ENCODE data around the gene STK32B.
"Not testable (repeated sequence)": the region's sequence is repeated elsewhere in the genome, so short reads cannot be mapped to it uniquely, and the experiment has no call there.

Gene STK32B

GRCh38 chr4:5277079-5277478 lies 225.8 kb downstream of the STK32B start:
- DNase-seq: no peak

GRCh38 chr4:5278213-5278612 lies 226.9 kb downstream of the STK32B start:
- DNase-seq: no peak

DNA sequence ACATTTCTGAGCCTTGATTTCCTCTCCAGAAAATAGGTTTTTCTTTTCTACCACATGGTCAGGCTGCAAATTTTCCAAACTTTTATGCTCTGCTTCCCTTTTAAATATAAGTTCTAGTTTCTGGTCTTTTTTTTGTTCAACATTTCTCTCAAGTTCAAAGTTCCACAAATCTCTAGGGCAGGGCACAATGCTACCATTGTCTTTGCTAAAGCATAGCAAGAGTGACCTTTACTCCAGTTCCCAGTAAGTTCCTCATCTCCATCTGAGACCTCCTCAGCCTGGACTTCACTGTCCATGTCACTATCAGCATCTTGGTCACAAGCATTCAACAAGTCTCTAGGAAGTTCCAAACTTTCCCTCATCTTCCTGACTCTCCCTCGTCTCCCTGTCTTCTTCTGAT lies 228.8 kb downstream of the STK32B start:
- DNase-seq: not testable (repeated sequence)

DNA sequence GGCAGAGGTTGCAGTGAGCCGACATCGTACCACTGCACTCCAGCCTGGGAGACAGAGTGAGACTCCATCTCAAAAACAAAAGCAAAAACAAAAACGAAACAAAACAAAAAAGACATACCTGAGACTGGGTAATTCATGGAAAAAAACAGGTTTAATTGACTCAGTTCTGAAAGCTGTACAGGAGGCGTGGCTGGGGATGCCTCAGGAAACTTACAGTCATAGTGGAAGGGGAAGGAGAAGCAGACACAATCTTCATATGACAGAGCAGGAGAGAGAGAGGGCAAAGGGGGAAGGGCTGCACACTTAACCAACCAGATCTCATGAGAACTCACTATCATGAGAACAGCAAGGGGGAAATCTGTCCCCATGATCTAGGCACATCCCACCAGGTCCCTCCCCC lies 229.5 kb downstream of the STK32B start:
- no peak for DNase-seq

DNA sequence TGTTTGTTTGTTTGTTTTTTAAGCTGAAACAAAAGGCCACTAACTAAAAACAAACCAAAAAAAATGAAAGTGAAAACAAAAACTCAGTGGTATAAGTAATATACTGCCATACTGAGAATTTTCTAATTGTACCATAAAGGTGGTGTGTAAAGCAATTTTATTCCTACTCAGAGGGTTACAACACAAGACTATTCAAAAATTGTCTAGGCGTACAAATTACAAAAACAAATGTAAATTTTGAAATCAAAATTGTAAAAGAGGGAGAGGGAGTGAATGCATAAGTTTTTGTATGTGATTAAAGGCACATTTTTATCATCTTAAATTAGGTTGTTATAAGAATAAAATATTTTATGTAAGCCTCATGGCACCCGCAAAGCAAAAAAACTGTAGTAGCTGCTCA lies 232.6 kb downstream of the STK32B start:
- DNase-seq: no peak

GRCh38 chr4:5284517-5284916 lies 233.2 kb downstream of the STK32B start:
- DNase-seq: no peak

DNA sequence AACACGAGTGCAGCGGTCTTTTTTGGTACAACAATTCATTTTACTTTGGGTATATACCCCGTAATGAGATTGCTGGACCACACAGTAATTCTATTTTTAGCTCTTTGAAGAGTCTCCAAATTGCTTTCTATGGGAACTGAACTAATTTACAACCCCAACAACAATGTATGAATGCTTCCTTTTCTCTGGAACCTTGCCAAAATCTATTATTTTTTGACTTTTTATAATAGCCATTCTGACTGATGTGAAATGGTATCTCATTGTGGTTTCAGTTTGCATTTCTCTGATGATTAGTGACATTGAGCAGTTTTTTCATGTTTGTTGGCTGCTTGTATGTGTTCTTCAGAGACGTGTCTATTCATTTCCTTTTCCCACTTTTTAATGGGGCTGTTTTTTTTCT lies 240.8 kb downstream of the STK32B start:
- no peak for DNase-seq

DNA sequence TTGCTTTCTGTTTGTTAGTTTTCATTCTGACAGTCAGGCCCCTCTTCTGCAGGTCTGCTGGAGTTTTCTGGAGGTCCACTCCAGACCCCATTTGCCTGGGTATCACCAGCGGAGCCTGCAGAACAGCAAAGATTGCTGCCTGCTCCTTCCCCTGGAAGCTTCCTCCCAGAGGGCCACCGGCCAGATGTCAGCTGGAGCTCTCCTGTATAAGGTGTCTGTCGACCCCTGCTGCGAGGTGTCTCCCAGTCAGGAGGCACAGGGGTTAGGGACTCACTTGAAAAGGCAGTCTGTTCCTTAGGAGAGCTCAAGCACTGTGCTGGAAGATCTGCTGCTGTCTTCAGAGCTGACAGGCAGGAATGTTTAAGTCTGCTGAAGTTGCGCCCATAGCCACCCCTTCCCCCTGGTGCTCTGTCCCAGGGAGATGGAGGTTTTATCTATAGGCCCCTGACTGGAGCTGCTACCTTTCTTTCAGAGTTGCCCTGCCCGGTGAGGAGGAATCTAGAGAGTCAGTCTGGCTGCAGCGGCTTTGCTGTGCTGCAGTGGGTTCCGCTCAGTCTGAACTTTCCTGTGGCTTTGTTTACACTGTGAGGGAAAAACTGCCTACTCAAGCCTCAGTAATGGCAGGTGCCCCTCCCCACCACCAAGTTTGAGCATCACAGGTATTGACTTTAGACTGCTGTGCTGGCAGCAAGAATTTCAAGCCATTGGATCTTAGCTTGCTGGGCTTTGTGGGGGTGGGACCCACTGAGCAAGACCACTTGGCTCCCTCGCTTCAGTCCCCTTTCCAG lies 246.9 kb downstream of the STK32B start:
- not testable (repeated sequence) for DNase-seq

DNA sequence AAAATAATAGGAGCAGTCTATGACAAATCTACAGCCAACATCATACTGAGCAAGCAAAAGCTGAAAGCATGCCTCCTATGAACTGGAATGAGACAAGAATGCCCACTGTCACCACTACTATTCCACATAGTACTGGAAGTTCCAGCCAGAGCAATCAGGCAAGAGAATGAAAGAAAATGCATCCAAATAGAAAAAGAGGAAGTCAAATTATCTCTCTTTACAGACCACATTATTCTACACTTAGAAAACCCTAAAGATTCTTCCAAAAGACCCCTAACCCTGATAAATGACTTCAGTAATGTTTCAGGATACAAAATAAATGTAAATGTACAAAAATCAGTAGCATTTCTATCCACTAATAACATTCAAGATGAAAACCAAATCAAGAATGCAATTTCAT lies 249.0 kb downstream of the STK32B start:
- no peak for DNase-seq

GRCh38 chr4:5307928-5308327 lies 256.6 kb downstream of the STK32B start:
- DNase-seq: no peak

- peak; percentile 10 for DNase-seq
Measured at GRCh38 chr4:5322321-5322720, 271.0 kb downstream of the STK32B start.

DNA sequence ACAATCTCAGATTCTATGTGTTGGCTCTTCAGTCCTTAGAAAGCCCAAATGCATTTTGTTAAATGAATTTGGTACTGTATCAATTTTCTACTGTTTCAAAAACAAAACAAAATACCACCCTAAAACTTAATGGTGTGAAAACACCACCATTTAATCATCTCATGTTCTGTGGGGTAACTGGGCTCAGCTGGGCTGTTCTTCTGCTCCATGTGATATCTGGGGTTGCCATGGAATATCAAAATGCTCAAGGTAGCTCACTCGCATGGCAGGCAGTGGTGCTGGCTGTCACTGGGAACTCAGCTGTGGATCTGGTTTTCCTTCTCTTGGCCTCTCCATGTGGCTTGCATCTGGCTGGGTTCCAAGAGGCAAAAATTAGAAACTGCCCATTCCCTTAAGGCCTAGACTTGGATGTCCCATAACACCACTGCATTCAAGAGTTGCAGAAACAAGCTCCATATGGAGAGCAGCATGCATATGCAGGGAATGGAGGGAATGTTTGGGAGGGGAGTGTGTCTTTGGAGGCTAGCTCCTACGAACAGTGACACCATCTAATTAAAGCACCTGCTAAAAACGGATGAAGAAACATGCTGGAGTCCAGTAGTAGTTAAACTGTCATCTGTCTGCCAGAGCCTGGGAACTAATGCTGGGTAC lies 279.2 kb downstream of the STK32B start:
- DNase-seq: no peak

- DNase-seq: no peak
Measured at GRCh38 chr4:5337731-5338130, 286.5 kb downstream of the STK32B start.

DNA sequence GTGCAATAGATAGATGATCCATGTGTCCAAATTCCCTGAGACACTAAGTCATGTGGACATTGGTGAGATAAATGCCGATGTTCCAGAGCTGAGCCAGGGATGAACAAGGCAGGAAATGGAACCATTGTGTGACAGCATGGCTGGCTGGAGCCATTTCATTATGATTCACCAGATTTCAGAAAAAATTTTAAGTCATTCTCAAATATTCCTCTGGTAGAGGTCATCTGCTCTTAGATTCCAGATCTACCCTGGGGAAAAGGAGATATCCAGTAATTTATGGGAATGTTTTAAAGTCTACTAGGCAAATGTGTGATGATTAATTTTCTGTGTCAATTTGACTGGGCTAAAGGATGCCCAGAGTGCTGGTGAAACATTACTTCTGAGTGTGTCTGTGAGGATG lies 287.3 kb downstream of the STK32B start:
- DNase-seq: peak; percentile 60

DNA sequence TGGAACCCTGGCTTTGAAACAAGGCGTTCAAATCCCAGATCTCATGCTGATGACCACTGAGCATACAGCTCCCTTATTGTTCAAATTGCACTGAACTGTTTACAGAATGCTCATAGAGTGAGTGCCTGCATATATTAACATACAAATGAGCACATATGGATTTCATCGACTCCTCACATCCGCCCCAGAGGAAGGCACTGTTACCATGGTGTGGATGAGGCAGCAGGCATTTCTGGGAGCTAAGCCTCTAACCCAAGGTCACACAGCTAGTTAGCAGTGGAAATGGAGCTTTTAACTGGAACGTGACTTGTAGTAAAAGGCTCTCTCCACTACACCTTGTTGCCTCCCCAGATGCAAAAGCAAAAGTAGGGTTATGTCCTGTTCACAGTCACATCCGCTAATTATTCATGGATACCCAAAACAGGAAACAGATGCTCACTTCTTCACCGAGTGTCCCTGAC lies 289.7 kb downstream of the STK32B start:
- no peak for DNase-seq

- no peak for DNase-seq
Measured at GRCh38 chr4:5341526-5341925, 290.2 kb downstream of the STK32B start.

DNA sequence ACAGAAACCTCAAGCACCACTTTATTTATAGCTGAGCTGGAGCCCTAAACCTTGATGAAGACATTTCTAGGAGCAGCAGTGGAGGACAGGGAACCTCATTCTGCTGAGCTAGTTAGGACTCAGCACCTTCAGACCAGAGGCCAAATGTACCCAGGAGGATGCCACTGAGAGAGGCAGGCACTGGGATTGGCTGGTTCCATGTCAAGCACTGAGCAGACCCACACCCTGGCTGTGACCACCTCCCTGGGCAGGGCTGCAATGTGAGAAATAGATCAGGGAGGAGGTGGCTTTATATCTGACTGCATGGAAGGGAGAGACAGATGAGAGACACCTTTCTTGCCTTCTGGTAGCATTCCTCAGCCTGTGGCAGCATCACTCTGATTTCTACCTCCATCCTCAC lies 304.6 kb downstream of the STK32B start:
- DNase-seq: no peak

DNA sequence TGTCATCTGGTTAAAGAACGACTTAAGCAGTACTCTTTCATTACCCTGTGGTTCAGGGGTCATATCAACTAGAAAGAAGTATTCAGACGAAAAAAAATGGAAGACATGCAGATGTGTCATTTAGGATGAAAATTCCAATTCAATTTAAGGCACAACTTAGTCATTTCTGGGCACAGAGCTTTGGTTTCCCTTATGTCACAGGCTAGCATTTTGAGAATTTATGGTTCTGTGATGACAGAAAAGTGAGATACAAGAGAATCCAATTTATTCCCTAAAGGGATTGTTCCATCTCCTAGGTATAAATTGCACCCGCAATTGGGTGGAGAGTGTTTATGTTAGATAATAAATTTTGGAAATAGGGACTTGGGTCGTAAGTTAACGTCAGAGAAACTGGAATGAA lies 306.6 kb downstream of the STK32B start:
- peak; percentile 26 for DNase-seq

DNA sequence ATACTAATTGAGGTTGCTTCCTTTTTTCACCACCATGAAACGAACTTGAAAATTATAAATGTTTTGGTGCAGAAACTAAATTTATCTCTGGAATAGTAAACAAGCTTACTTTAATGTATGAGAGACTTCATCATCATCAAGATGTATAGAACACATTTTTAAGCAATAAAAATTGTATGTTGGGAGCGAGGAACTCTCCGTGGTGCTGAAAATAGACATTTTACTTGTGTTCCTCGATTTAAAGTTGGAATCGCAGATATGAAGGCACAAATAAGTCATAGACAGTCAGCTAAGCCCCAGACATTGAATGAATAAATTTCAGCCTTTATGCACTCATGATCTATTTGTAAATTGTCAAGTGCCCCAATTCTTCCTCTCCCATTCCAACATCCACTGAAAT lies 310.7 kb downstream of the STK32B start:
- no peak for DNase-seq

DNA sequence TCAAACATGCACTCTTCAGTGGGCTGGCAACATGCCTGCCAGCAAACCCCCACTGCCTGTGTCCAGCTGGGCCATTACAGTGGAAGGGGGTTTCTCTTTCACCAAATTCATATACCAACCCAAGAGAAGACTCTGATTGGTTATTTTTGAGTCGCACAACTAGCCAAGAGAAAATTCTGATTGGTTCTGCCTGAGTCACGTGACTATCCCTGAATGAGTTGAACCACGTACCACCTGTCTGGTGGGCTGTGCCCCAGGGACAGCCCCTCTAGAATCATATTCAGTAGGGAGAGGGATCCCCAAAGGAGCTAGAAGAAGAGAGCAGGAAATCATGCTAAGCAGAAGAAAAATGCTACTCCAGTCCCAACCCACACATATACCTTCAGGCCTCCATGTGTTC lies 313.1 kb downstream of the STK32B start:
- no peak for DNase-seq

DNA sequence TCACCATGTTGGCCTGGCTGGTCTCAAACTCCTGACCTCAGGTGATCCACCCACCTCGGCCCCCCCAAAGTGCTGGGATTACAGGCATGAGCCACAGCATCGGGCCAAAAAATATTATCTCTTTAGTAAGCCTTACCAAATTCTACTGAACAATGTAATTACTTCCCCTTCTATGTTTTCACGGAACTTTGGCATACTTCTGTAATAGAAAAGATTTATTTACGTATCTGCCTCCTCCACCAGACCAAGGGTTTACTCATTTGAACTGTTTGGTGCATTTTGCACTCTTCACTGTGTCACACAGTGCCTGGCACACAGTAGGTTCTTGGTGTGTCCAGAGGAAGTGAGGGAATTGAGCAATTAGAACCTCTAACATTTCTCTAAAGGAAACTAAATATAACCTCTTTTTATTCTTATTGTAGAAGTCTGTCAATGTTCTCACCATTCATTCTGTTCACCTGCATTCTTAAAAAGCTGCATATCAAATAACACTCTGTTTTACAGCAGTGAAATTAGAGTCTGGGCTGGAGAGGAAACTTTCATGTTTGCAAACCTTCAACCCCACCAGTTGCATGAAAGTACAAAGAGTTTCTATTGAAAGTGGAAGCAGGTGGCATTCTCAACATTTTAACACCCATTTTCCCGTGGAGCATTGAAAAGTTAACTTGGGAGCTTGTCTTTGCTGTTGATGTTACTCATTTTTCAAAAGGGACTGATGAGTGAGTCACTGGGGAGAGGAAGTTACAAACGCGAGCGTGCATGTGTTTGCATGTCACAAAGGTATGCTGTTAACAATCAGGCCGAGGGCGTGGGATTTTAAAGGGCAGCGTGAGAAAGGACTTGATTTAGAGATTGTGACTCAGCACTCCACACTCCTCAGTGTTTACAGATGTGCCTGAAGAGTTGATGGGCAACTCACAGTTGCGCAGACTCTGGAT lies 314.1 kb downstream of the STK32B start:
- DNase-seq: peak; percentile 97

- DNase-seq: no peak
Measured at GRCh38 chr4:5366009-5366386, 314.7 kb downstream of the STK32B start.

GRCh38 chr4:5366421-5366820 lies 315.1 kb downstream of the STK32B start:
- peak; percentile 90 for DNase-seq

DNA sequence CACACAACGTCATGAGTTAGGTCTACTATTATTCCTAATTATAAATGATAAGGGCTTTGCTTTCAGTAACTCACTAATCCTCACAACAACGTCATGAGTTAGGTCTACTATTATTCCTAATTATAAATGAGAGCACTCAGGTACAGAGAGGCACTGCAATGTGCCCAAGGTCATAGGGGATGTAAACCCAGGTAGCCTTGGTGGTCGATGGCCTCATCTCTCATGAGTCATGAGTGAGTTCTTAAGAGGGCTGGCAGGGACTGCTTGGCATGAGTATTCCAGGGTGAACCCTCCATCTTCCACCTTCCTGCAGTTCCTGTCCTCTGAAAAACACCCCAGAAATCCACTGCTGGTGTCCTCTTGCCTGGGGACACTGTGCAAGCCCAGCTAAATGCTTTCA lies 317.1 kb downstream of the STK32B start:
- DNase-seq: no peak

Measured in EL (cell line).